Measurements from ENCODE around the gene SDK1. TPM values are rescaled to one million over a fixed set of nuclear protein-coding genes. Genes with fewer than 3 reads are reported as not detected.

Gene SDK1
- total RNA-seq, 4 donors from 2014 or later, result 1.3 to 5.0 (median 2.0) TPM

DNA sequence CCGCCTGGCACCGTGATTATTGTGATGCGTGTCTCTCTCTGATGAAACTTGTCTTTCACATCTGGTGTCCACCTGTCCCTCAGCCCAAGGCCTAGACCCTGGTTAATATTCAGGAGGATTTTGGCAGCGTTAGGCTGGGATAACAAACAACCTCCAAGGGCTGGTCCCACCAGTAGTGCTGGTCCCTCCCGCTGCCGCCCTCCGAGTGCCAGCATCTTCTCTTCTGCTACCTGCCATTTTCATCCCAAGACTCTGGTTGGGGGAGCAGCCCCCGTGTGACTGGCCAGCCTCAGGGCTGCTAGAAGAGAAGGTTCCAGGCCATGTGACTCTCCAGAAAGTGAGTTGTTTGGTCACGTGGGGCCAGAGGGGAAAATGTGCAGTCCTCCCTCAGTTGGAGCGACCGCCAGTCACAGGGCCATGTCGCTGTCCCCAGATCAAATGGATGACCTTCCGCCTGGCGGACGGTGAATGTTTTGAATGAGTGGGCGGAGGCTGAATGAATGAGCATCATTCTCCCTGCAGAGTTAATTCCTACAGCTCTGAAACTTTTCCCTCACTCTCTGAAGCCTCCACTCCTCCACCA lies 901.2 kb downstream of the SDK1 start:
- Histone ChIP-seq H3K4me1 (no peaks in the 10 kb centered on the region), H3K4me3 (replicated peaks in 1 of 3) (no peak overlapping the region), H3K27ac (no peak overlapping the region), H3K27me3 (no peaks in the 10 kb centered on the region), H3K9me3 (no peaks in the 10 kb centered on the region), H3K36me3 (no peaks in the 10 kb centered on the region)
- intact Hi-C loops (cut with DNase I), result loop anchor here (10.0 kb wide), 1 partner anchor 63 kb away; no protein-coding TSS in a partner anchor
- 87 to 89% methylated on average over 16 of the region's 16 CpGs for WGBS, 2 donors
- DNase-seq, result no peak
- no peak for TF ChIP-seq POLR2A (IDR thresholded peaks at IDR 0.05)
- TF ChIP-seq, protein P1, sequence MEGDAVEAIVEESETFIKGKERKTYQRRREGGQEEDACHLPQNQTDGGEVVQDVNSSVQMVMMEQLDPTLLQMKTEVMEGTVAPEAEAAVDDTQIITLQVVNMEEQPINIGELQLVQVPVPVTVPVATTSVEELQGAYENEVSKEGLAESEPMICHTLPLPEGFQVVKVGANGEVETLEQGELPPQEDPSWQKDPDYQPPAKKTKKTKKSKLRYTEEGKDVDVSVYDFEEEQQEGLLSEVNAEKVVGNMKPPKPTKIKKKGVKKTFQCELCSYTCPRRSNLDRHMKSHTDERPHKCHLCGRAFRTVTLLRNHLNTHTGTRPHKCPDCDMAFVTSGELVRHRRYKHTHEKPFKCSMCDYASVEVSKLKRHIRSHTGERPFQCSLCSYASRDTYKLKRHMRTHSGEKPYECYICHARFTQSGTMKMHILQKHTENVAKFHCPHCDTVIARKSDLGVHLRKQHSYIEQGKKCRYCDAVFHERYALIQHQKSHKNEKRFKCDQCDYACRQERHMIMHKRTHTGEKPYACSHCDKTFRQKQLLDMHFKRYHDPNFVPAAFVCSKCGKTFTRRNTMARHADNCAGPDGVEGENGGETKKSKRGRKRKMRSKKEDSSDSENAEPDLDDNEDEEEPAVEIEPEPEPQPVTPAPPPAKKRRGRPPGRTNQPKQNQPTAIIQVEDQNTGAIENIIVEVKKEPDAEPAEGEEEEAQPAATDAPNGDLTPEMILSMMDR (IDR thresholded peaks at IDR 0.05), result no peak

DNA sequence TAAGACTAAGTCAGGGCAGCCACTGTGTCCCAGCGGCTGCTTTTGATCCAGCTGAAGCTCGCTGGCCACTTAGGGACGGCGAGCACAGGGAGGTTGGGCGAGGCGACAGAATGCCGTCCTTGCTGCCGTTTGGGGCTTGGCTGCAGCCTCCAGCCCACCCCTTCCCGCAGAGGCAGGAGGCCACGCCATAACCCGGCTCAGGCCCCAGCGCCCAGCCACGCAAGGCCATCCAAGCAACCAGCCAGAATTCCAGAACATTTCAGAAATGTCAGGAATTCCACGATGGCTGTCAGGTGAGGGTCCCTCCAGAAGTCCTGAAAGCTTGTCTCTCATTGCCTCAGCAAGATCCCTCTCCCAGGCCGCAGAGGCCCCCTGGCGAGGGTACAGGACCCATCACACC lies 901.9 kb downstream of the SDK1 start:
- no peak for DNase-seq
- Histone ChIP-seq H3K9me3 (no peaks in the 10 kb centered on the region), H3K27ac (no peak overlapping the region), H3K4me1 (no peaks in the 10 kb centered on the region), H3K4me3 (replicated peaks in 1 of 3) (no peak overlapping the region), H3K36me3 (no peaks in the 10 kb centered on the region), H3K27me3 (no peaks in the 10 kb centered on the region)
- intact Hi-C loops (cut with DNase I), result loop anchor here (10.0 kb wide), 1 partner anchor 62 kb away; no protein-coding TSS in a partner anchor
- TF ChIP-seq, protein P1 (IDR thresholded peaks at IDR 0.05), result no peak
- TF ChIP-seq POLR2A (IDR thresholded peaks at IDR 0.05), result no peak
- 81 to 87% methylated on average over 5 to 8 of the region's 16 CpGs for WGBS, 2 donors

DNA sequence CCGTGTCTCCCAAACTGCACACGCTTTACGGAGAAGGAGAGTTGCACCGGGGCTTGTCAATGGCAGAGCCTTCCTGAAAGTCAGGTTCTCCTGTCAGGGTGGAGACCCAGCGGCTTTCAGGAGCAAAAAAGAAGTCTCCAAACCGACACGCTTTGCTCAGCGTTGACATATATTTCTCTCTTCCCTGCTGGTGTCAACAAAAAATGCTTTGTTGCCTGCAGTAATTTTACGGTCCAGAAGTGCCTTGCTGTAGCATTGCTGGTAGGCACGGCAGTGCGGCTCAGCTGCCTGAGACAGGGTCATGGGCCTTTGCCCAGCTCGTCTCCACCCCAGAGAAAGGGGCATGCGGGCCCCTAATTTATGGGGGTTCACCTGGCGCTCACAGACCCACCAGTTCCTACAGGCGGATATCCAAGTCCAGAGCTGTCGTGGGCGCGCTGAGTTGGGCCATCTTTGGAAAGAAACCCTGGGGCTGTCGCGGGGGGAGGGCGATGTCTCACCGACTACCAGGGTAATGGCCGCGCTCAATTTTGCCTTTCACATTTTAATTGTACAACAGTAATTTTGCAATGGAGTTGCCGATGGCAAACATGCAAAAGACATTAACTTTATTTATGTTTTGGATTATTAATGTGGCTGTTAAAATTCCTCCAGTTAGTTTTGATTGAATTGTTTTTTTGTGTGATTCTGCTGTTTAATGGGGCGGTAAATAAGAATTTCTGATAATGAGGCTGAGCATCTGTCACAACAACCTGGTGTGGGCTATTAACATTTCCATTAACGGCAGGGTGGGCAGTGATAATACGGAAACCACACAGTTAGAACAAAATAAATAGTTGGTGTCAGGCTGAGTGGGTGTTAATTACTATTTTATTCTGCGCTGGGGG lies 902.8 kb downstream of the SDK1 start:
- Histone ChIP-seq H3K4me3 (replicated peaks in 1 of 3) (no peak overlapping the region), H3K27ac (no peak overlapping the region), H3K27me3 (no peaks in the 10 kb centered on the region), H3K9me3 (no peaks in the 10 kb centered on the region), H3K4me1 (no peaks in the 10 kb centered on the region), H3K36me3 (no peaks in the 10 kb centered on the region)
- 81 to 89% methylated on average over 29 of the region's 29 CpGs for WGBS, 2 donors
- TF ChIP-seq POLR2A (IDR thresholded peaks at IDR 0.05), result no peak
- TF ChIP-seq, protein P1 (IDR thresholded peaks at IDR 0.05), result no peak
- intact Hi-C loops (cut with DNase I), result loop anchor here (10.0 kb wide), 1 partner anchor 61 kb away; no protein-coding TSS in a partner anchor
- DNase-seq, result no peak

DNA sequence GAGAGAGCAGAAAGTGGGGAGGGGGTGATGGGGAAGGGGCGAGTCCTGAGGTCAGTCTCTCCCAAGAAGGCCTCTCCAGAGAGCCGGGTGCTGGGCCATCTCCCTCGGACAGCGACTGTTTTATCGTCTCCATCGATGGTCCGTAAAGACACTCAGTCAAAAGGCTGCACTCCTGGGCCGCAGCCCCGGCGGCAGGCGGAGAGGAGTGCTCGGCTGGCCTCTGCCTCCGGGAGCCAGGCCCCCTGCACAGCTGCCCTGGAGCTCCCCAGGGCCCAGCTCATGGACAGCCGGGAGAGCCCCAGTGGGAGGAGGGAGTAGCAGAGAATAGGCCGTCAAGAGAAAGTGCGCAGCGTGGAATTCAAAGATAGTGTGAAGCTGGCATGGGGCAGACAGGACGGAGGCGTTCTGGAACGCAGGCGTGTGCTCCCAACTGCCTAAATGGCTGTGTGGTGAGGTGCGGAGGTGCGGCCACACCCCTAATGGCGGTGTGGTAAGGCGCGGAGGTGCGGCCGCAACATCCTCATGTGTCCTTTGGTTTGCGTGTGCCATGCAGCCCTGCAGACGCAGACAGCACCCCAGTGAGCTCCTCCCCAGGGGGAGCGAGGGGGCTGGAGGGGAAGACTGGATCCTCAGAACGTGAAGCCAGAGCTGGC lies 903.6 kb downstream of the SDK1 start:
- Histone ChIP-seq H3K36me3 (no peaks in the 10 kb centered on the region), H3K27ac (no peak overlapping the region), H3K4me3 (replicated peaks in 1 of 3) (no peak overlapping the region), H3K27me3 (no peaks in the 10 kb centered on the region), H3K4me1 (no peaks in the 10 kb centered on the region), H3K9me3 (no peaks in the 10 kb centered on the region)
- TF ChIP-seq, protein P1 (IDR thresholded peaks at IDR 0.05), result no peak
- TF ChIP-seq POLR2A (IDR thresholded peaks at IDR 0.05), result no peak
- intact Hi-C loops (cut with DNase I), result loop anchor here (10.0 kb wide), 1 partner anchor 60 kb away; no protein-coding TSS in a partner anchor
- DNase-seq, result no peak
- WGBS, 2 donors, result 55 to 82% methylated on average over 31 to 32 of the region's 32 CpGs
